Esophagus squamous epithelium (tissue), 4 donors: ENCODE results near the gene ANXA2.

ENCODE experiments used
- CTCF ChIP-seq, 6 experiments: fragments of 450-650 bp in 4 of 6; fragments of 200-600 bp in 2 of 6; sonication (generic) in 2 of 6; IDR thresholded peaks; one replicate each; pipeline ENCODE4 v1.5.1; 2016 to 2019; ENCODE audit warnings: antibody characterized with exemption in 6 of 6, mild to moderate bottlenecking in 4 of 6, moderate library complexity in 4 of 6
- POLR2A ChIP-seq, 4 donors: fragments of 450-650 bp; IDR thresholded peaks; one replicate each; pipeline ENCODE4 v1.6.1; 2017; ENCODE audit warnings: antibody characterized with exemption in 4 of 4, mild to moderate bottlenecking in 4 of 4, moderate library complexity in 3 of 4

DNA sequence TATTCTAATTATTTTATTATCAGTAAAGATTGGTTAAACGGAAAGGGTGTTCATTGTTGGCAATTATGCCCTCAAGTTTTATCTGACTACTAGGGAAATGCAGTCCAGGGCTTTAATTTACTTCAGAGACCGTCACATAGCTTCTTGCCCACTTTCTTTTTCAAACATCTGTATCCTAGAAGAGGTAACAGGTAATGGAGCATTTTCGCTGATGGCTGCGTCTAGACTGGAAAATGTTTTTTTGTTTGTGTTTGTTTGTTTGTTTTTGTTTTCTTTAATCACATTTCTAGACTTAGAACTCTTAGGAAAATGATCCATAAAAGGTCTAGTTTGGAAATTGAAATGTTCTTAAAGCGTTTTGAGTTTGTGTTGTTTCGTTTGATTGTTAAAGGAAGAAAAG, 71.4 kb downstream of the ANXA2 start:
- no peak for TF ChIP-seq CTCF (IDR thresholded peaks at IDR 0.05)
- TF ChIP-seq POLR2A (IDR thresholded peaks at IDR 0.05), result no peak
